ENCODE results near the gene ATP8B3.

The ATP8B3 gene

DNA sequence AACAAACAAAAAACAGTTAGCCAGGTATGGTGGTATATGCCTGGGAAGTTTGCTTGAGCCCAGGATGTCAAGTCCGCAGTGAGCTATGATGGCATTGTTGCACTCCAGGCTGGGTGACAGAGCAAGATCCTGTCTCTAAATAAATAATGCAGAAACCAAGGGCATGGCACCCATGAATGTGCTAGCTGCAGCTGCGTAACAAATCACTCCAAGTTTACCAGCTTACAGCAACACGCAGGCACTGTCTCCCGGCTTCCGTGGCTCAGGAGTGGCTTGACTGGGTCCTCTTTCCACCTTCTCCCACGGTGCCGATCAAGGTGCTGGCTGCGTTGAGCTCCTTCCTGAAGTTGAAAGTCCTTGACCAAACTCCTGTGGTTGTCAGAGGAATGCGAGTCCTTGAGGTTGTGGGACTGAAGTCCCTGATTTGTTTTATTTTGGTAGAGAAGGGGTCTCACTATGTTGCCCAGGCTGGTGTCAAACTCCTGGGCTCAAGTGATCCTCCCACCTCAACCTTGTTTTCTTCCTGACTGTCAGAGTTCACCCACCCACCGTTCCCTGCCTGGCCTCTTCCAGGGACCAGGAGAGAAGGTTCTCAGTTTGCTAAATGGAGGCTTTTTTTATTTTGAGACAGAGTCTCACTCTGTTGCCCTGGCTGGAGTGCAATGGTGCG lies 72.0 kb downstream of the ATP8B3 start:
- DNase-seq = no peak

- DNase-seq = no peak
Observed at GRCh38 chr19:1736927-1737326, 75.1 kb downstream of the ATP8B3 start.

DNA sequence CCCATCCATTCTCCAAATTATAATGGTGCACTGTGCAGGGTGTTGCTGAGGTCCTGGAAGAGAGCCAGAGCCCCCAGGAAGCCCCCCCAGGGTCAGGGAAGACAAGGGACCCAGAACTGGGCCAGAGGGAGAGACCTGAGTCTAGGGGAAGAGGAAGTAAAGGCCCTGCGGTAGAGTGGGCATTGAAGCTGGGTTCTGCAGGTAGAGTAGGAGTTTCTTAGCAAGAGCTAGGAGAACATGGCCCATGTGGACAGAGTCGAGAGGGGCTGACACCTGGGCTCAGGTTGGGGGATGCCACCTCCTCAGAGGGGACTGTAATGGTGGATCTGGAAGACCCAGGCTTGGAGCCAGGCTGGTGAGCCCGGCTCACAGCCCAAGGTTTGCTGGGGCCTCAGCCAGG lies 75.8 kb downstream of the ATP8B3 start:
- DNase-seq = no peak

DNA sequence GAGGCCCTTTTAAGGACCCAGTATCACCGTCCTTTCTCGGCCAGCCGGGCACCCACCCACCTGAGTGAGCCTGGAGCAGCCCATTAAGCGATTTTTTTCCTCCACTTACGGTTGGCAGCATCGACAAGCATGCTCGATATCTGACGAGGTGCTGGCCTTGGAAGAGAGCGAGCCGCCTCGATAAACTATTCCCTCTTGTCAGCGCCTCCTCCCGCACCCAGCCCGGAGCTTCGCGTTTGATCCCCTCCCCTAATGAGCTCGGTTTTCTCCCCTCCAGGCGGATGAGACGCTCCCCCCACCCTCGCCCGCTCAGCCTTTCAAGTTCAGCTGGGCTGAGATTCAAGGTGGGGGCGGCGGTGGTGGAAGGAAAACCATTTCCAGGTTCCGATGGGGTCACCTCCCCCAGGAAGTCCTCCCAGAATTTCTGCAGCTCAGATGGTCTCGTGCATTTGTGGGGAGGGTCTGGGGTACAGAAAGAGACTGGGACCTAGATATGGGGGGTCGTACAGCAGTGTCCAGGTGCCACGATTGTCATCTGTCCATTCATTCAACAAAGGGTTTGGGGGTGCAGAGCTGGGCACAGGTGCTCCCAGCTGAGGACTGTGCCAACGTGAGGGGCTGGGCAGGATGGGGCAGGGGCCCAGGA lies 77.6 kb downstream of the ATP8B3 start:
- no peak for DNase-seq
